HG02623 (cell line): ENCODE results near the gene MRPL49.

Experiments
- ATAC-seq: cut with Tn5 transposase; IDR thresholded peaks from one replicate; pipeline ENCODE4 v1.9.1; 2021; ENCODE audit warnings: moderate library complexity; ENCODE audit not compliant: unreplicated experiment

The MRPL49 gene

GRCh38 chr11:65102142-65103095 lies 19.7 kb upstream of the MRPL49 start:
- ATAC-seq = no peak

GRCh38 chr11:65103476-65103875 lies 18.6 kb upstream of the MRPL49 start:
- ATAC-seq = no peak

- ATAC-seq = no peak
These were observed 17.5 kb upstream of the MRPL49 start for GRCh38 chr11:65104628-65105027.

GRCh38 chr11:65107078-65107477 lies 15.0 kb upstream of the MRPL49 start:
- ATAC-seq = no peak

GRCh38 chr11:65107751-65108468 lies 14.2 kb upstream of the MRPL49 start:
- ATAC-seq = no peak

GRCh38 chr11:65108469-65109123 lies 13.5 kb upstream of the MRPL49 start:
- no peak for ATAC-seq

GRCh38 chr11:65109231-65110198 lies 12.6 kb upstream of the MRPL49 start:
- no peak for ATAC-seq

- no peak for ATAC-seq
These were observed 11.7 kb upstream of the MRPL49 start for GRCh38 chr11:65110354-65110861.

- no peak for ATAC-seq
These were observed 10.9 kb upstream of the MRPL49 start for GRCh38 chr11:65111159-65111743.

- ATAC-seq = peak; percentile 70
These were observed 10.2 kb upstream of the MRPL49 start, which contains the start of gene TM7SF2 for GRCh38 chr11:65111744-65112545. Gene TM7SF2, plus strand, starts transcription at chr11:65111872. Its CDS starts 144 bp downstream, at chr11:65112016.

- ATAC-seq = peak; percentile 29
These were observed 9.4 kb upstream of the MRPL49 start for GRCh38 chr11:65112546-65113360.

- ATAC-seq = no peak
These were observed 8.8 kb upstream of the MRPL49 start for GRCh38 chr11:65113361-65113756.

GRCh38 chr11:65113839-65114238 lies 8.3 kb upstream of the MRPL49 start:
- no peak for ATAC-seq

GRCh38 chr11:65114538-65115171 lies 7.5 kb upstream of the MRPL49 start:
- ATAC-seq = no peak

GRCh38 chr11:65115361-65116082 lies 6.6 kb upstream of the MRPL49 start:
- ATAC-seq = no peak

- no peak for ATAC-seq
These were observed 5.5 kb upstream of the MRPL49 start for GRCh38 chr11:65116370-65117205.
